Vagina (tissue), 2 donors: Measurements from ENCODE around the gene REXO5.

ENCODE experiments used
- CTCF ChIP-seq, 3 experiments: fragments of 450-650 bp in 2 of 3; fragments of 200-600 bp in 1 of 3; sonication (generic) in 1 of 3; IDR thresholded peaks; one replicate each; pipeline ENCODE4 v1.5.1; 2017 to 2019; ENCODE audit warnings: antibody characterized with exemption in 3 of 3, mild to moderate bottlenecking in 2 of 3, moderate library complexity in 2 of 3
- POLR2A ChIP-seq, 2 donors: fragments of 450-650 bp; IDR thresholded peaks; one replicate each; pipeline ENCODE4 v1.6.1; 2017; ENCODE audit warnings: antibody characterized with exemption in 2 of 2, mild to moderate bottlenecking in 2 of 2, moderate library complexity in 2 of 2
- POLR2AphosphoS5 ChIP-seq, 2 donors: sonication (generic); formaldehyde crosslinking; IDR thresholded peaks; one replicate each; pipeline ENCODE4 v1.9.0; 2017; ENCODE audit warnings: antibody characterized with exemption in 2 of 2, mild to moderate bottlenecking in 2 of 2, low read depth in 1 of 2; ENCODE audit not compliant: insufficient read depth in 1 of 2

- TF ChIP-seq POLR2A (IDR thresholded peaks at IDR 0.05) (no peak), CTCF (IDR thresholded peaks at IDR 0.05) (no peak), POLR2AphosphoS5 (IDR thresholded peaks at IDR 0.05; ENCODE audit: insufficient read depth in 1 of 2, low read depth in 1 of 2) (no peak)
Observed at GRCh38 chr16:20894388-20894787, 88.1 kb downstream of the REXO5 start.
